Neuronal stem cell (in vitro differentiated cells): Measurements from ENCODE around the gene RIPK1.
A peak's percentile ranks its signal among the peaks of the same experiment; 100 is the strongest.
"Not testable (repeated sequence)": the region's sequence is repeated elsewhere in the genome, so short reads cannot be mapped to it uniquely, and the experiment has no call there.

Source experiments
- DNase-seq: peaks from one replicate; pipeline ENCODE4 v3.0.0-alpha.2; 2013; ENCODE audit warnings: low spot score
- H2AFZ ChIP-seq: one replicate; pipeline ENCODE4 v1.6.1; 2013; ENCODE audit warnings: mild to moderate bottlenecking, low read length, inconsistent platforms
- H2AK5ac ChIP-seq: 2 replicates; pipeline ENCODE4 v1.6.1; 2013; ENCODE audit warnings: low read depth, mild to moderate bottlenecking, inconsistent platforms, low read length, moderate library complexity, mixed read lengths
- H2BK120ac ChIP-seq: 2 replicates; pipeline ENCODE4 v1.6.1; 2013; ENCODE audit warnings: low read depth, mild to moderate bottlenecking, inconsistent platforms, low read length, moderate library complexity, mixed read lengths
- H2BK12ac ChIP-seq: one replicate; pipeline ENCODE4 v1.6.1; 2013; ENCODE audit warnings: low read length, inconsistent platforms
- H2BK15ac ChIP-seq: 2 replicates; pipeline ENCODE4 v1.6.1; 2013; ENCODE audit warnings: mild to moderate bottlenecking, low read length, inconsistent platforms, mixed read lengths
- H2BK5ac ChIP-seq: one replicate; pipeline ENCODE4 v1.6.1; 2013; ENCODE audit warnings: inconsistent platforms, mild to moderate bottlenecking, low read length, moderate library complexity
- H3K14ac ChIP-seq: one replicate; pipeline ENCODE4 v1.6.1; 2013; ENCODE audit warnings: low read length, inconsistent platforms
- H3K18ac ChIP-seq: 2 replicates; pipeline ENCODE4 v1.6.1; 2013; ENCODE audit warnings: low read length, inconsistent platforms
- H3K23ac ChIP-seq: 2 replicates; pipeline ENCODE4 v1.6.1; 2013; ENCODE audit warnings: low read depth, mild to moderate bottlenecking, mixed read lengths, low read length, inconsistent platforms; ENCODE audit not compliant: poor library complexity
- H3K27ac ChIP-seq: replicated peaks from 3 replicates; pipeline ENCODE4 v1.5.1; 2013; ENCODE audit warnings: low read length, inconsistent platforms
- H3K27me3 ChIP-seq, 3 experiments: 2 replicates each; pipeline ENCODE4 v1.6.1; 2013; ENCODE audit warnings: low read length in 3 of 3, mild to moderate bottlenecking in 2 of 3, inconsistent platforms in 1 of 3, low read depth in 1 of 3, mixed read lengths in 1 of 3, moderate library complexity in 1 of 3; ENCODE audit not compliant: control insufficient read depth in 3 of 3, insufficient read depth in 3 of 3
- H3K36me3 ChIP-seq, 2 donors: replicated peaks in 1 of 2; 2 replicates each; pipeline ENCODE4 v1.6.1; 2013; ENCODE audit warnings: low read length in 2 of 2; ENCODE audit not compliant: control insufficient read depth in 2 of 2, insufficient read depth in 2 of 2
- H3K4ac ChIP-seq: 2 replicates; pipeline ENCODE4 v1.6.1; 2013; ENCODE audit warnings: inconsistent platforms, mild to moderate bottlenecking, low read length, moderate library complexity
- H3K4me1 ChIP-seq, 2 donors: 1 replicate in 1 of 2; 2 replicates in 1 of 2; pipeline ENCODE4 v1.6.1; 2013; ENCODE audit warnings: low read length in 2 of 2, low read depth in 1 of 2; ENCODE audit not compliant: control insufficient read depth in 2 of 2, insufficient read depth in 1 of 2
- H3K4me2 ChIP-seq: one replicate; pipeline ENCODE4 v1.6.1; 2013; ENCODE audit warnings: mild to moderate bottlenecking, low read length, inconsistent platforms; ENCODE audit not compliant: insufficient read depth, poor library complexity, severe bottlenecking
- H3K4me3 ChIP-seq, 2 donors: 2 replicates each; pipeline ENCODE4 v1.5.1; 2013; ENCODE audit warnings: low read length in 2 of 2, mild to moderate bottlenecking in 2 of 2, inconsistent platforms in 1 of 2, moderate library complexity in 1 of 2
- H3K79me1 ChIP-seq: one replicate; pipeline ENCODE4 v1.6.1; 2013; ENCODE audit warnings: low read depth, mild to moderate bottlenecking, inconsistent platforms, low read length, moderate library complexity
- H3K9ac ChIP-seq: one replicate; pipeline ENCODE4 v1.6.1; 2013; ENCODE audit warnings: mild to moderate bottlenecking, low read depth, low read length, inconsistent platforms; ENCODE audit not compliant: poor library complexity
- H3K9me3 ChIP-seq, 2 donors: replicated peaks in 1 of 2; 2 replicates each; pipeline versions ENCODE3 to v1.6.1; 2013; ENCODE audit warnings: low read length in 2 of 2, mild to moderate bottlenecking in 2 of 2, inconsistent platforms in 1 of 2, low read depth in 1 of 2, mixed read lengths in 1 of 2, moderate library complexity in 1 of 2; ENCODE audit not compliant: control insufficient read depth in 2 of 2, insufficient read depth in 1 of 2
- H4K8ac ChIP-seq: one replicate; pipeline ENCODE4 v1.6.1; 2013; ENCODE audit warnings: low read depth, mild to moderate bottlenecking, inconsistent platforms, low read length, moderate library complexity
- H4K91ac ChIP-seq: one replicate; pipeline ENCODE4 v1.6.1; 2013; ENCODE audit warnings: low read length, low read depth, mild to moderate bottlenecking, inconsistent platforms; ENCODE audit not compliant: poor library complexity
- WGBS, 2 donors: extraction: QIAGEN DNeasy Blood & Tissue Kit; methylation state at CpG; one replicate each; pipeline ENCODE4 v1.1.7; 2013; ENCODE audit warnings: missing lambda C conversion rate in 2 of 2, mixed read lengths in 1 of 2; ENCODE audit not compliant: insufficient read length in 2 of 2, insufficient replicate concordance in 1 of 2; ENCODE audit errors: extremely low coverage in 2 of 2; 5-methylcytosine and 5-hydroxymethylcytosine counted together

The RIPK1 gene

DNA sequence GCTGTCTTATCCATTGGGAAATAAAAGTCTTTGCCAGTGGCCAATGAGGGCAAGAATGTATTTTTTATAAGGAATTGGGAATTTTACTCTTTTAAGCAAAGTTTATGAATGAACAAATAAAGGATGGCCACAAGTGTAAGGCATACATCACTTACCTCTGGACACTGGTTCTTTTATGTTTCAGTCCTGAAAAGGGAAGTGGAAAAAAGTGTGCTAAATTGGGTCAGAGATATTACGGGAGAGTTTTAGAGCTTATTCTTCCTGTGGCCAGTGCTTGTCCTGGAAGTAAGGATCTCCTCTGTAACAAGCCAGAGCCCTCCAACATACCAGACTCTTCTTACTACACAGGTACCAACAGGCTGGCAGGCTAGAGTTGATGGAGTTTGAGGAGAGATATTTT lies 22.5 kb upstream of the RIPK1 start:
- Histone ChIP-seq H4K91ac (no peak overlapping the region), H3K18ac (no peak overlapping the region), H2BK15ac (no peak overlapping the region), H3K23ac (no peak overlapping the region), H3K27me3 (peaks cover 0 to 27% (median 0%) of the 10 kb centered on the region in 3 experiments), H3K14ac (no peak overlapping the region), H3K9me3 (peaks cover 0 to 2% of the 10 kb centered on the region in 2 donors), H4K8ac (no peak overlapping the region), H2AFZ (no peak overlapping the region), H3K4me3 (no peak overlapping the region), H3K9ac (no peak overlapping the region), H3K4me2 (no peak overlapping the region), H3K79me1 (no peaks in the 10 kb centered on the region), H3K36me3 (no peaks in the 10 kb centered on the region), H3K4ac (no peak overlapping the region), H3K27ac (no peak overlapping the region), H3K4me1 (peaks cover 0 to 4% of the 10 kb centered on the region in 2 donors), H2BK5ac (no peak overlapping the region), H2BK12ac (no peak overlapping the region), H2AK5ac (no peak overlapping the region), H2BK120ac (no peak overlapping the region)
- no peak for DNase-seq
- no CpG with 5 or more reads among the region's 1 CpG for WGBS, 2 donors

DNA sequence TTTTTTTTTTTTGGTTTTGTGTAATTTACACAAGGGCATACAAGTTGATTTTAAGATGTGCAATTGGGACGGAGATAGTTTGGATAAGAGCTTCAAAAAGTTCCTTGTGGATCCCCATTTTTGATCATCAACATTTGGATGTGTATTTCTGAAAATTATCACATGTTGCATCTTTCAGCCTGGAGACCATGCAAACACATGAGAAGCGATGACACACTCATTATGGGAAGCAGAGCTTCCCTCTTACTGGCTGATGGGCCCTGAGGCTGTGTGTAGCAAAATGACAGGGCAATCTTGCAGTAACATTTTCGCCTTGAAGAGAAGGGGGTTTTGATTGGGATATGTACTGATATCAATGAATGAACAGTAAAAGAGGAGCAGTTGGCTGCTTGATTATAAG lies 22.0 kb upstream of the RIPK1 start:
- H3K79me1 ChIP-seq = no peaks in the 10 kb centered on the region
- no peak overlapping the region for H3K4me3 ChIP-seq
- WGBS, 2 donors = no CpG with 5 or more reads among the region's 3 CpGs
- H2BK120ac ChIP-seq = no peak overlapping the region
- peaks cover 0 to 2% of the 10 kb centered on the region in 2 donors for H3K9me3 ChIP-seq
- H4K91ac ChIP-seq = no peak overlapping the region
- peaks cover 0 to 2% of the 10 kb centered on the region in 2 donors for H3K4me1 ChIP-seq
- H3K27me3 ChIP-seq = peaks cover 0 to 32% (median 0%) of the 10 kb centered on the region in 3 experiments
- H2AFZ ChIP-seq = no peak overlapping the region
- H3K23ac ChIP-seq = no peak overlapping the region
- no peak overlapping the region for H2BK5ac ChIP-seq
- no peak overlapping the region for H2BK15ac ChIP-seq
- no peak for DNase-seq
- no peak overlapping the region for H3K4me2 ChIP-seq
- H3K4ac ChIP-seq = no peak overlapping the region
- no peak overlapping the region for H3K14ac ChIP-seq
- no peaks in the 10 kb centered on the region for H3K36me3 ChIP-seq
- H3K9ac ChIP-seq = no peak overlapping the region
- H4K8ac ChIP-seq = no peak overlapping the region
- H2BK12ac ChIP-seq = no peak overlapping the region
- H2AK5ac ChIP-seq = no peak overlapping the region
- no peak overlapping the region for H3K18ac ChIP-seq
- H3K27ac ChIP-seq = no peak overlapping the region

DNA sequence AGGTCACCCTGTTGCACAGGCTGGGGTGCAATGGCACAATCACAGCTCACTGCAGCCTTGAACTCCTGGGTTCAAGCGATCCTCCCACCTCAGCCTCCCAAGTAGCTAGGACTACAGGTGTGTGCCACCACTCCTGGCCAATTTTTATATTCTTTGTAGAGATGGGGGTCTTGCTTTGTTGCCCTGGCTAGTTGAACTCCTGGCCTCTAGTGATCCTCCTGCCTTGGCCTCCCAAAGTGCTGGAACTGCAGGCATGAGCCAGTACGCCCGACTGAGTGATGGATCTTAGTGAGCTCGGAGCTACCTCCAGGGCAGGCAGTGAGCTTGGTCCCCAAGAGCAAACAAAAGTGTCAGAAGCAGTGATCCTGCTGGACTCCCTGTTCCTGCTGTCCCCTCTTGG lies 20.3 kb upstream of the RIPK1 start:
- not testable (repeated sequence) for H3K27ac ChIP-seq, H2BK5ac ChIP-seq, H2BK120ac ChIP-seq, H4K8ac ChIP-seq, H3K4ac ChIP-seq, H3K79me1 ChIP-seq, H3K4me2 ChIP-seq, H3K36me3 ChIP-seq, H3K9me3 ChIP-seq, H3K9ac ChIP-seq, H3K23ac ChIP-seq, DNase-seq, H3K4me3 ChIP-seq, H3K4me1 ChIP-seq, H2AFZ ChIP-seq
- H4K91ac ChIP-seq = peak overlapping the region; percentile 92
- no CpG with 5 or more reads among the region's 4 CpGs for WGBS, 2 donors
- peaks cover 0 to 41% (median 0%) of the 10 kb centered on the region in 3 experiments for H3K27me3 ChIP-seq
- peak overlapping the region; percentile 59 for H2BK15ac ChIP-seq
- H2BK12ac ChIP-seq = peak overlapping the region; percentile 90
- peak overlapping the region; percentile 82 for H2AK5ac ChIP-seq
- peak overlapping the region; percentile 57 for H3K18ac ChIP-seq
- peak overlapping the region; percentile 85 for H3K14ac ChIP-seq

DNA sequence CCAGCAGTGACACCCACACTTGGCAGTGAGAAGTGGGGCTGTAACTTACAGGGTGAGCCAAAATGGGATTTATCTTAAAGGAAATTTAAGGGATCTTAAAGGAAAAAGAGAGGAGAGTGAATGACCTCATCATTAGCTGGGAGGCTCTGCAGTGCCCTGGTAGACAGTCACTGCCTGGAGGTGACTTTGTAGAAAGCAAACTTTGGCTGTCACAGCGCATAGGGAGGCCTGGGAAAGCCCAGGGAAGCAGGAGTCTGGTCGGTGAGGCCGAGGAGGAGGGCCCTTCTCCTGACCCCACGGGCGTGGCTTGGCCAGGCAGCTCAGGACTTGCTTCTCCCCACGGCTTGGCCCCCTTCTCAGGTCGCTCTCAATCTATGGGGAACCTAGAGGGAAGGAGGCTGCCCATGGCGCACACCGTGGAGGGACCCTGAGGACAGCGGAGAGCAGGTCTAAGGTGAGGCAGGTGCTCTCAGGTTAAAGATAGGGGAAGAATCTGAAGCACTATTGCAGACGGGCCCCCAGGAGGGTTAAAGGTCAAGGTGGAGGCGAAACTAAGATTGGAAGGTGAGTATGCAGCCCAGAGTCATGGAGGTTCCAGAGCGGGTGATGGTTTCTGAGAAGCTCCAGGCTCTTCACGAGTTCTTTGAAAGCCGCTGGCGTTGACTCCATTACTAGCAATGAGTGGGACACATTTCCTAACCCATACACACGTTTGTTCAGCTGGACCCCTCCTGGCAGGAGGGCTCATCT lies 15.6 kb upstream of the RIPK1 start:
- DNase-seq = no peak
- Histone ChIP-seq H3K36me3 (no peaks in the 10 kb centered on the region), H4K91ac (no peak overlapping the region), H3K4me2 (peak overlapping the region; percentile 77), H3K14ac (peak overlapping the region; percentile 6), H3K79me1 (no peaks in the 10 kb centered on the region), H2BK5ac (no peak overlapping the region), H3K9ac (no peak overlapping the region), H2AK5ac (peak overlapping the region; percentile 16), H3K4ac (no peak overlapping the region), H3K27ac (no peak overlapping the region), H3K4me3 (no peak overlapping the region), H2BK15ac (peak overlapping the region; percentile 81), H3K9me3 (peaks cover 2 to 3% of the 10 kb centered on the region in 2 donors), H2BK120ac (no peak overlapping the region), H3K23ac (peak overlapping the region; percentile 13), H2AFZ (no peak overlapping the region), H3K4me1 (peaks cover 0 to 6% of the 10 kb centered on the region in 2 donors), H4K8ac (no peak overlapping the region), H3K27me3 (peaks cover 0 to 56% (median 4%) of the 10 kb centered on the region in 3 experiments), H2BK12ac (no peak overlapping the region), H3K18ac (peak overlapping the region; percentile 28)
- WGBS, 2 donors = no CpG with 5 or more reads among the region's 17 CpGs
